ENCODE data around the gene SRBD1. TPM values are rescaled to one million over a fixed set of nuclear protein-coding genes. Genes with fewer than 3 reads are reported as not detected.

The SRBD1 gene
- polyA plus RNA-seq, 1 donor (not counting 4 experiments of a cell fraction or from before 2014, with no cell fraction given), result 8.8 TPM

GRCh38 chr2:45648636-45649035 is 37.6 kb upstream of the SRBD1 start:
- no peak overlapping the region for H3K27ac ChIP-seq (ENCODE audit: control insufficient read depth, insufficient read depth, low read length)

GRCh38 chr2:45647986-45648520 is 37.0 kb upstream of the SRBD1 start:
- no peak overlapping the region for H2AFZ ChIP-seq (ENCODE audit: control insufficient read depth, low read length)
- DNase-seq (ENCODE audit: low read depth, low spot score), result no peak
- no peaks in the 10 kb centered on the region for H3K36me3 ChIP-seq (ENCODE audit: control insufficient read depth in 2 of 2, extremely low read depth in 1 of 2, insufficient read depth in 2 of 2, low read length in 2 of 2)
- no peak overlapping the region for H3K27ac ChIP-seq (ENCODE audit: control insufficient read depth, insufficient read depth, low read length)
- H3K4me2 ChIP-seq (ENCODE audit: control insufficient read depth, extremely low read depth, insufficient read depth, low read depth, low read length), result no peak overlapping the region
- no peak overlapping the region for H3K9ac ChIP-seq (ENCODE audit: control insufficient read depth, extremely low read depth, insufficient read depth, low read length)
- TF ChIP-seq EZH2 (IDR thresholded peaks at IDR 0.05; ENCODE audit: low read length) (no peak), CTCF (optimal IDR thresholded peaks at IDR 0.05 in 1 of 3, IDR thresholded peaks at IDR 0.05 in 1 of 3, conservative IDR thresholded peaks at IDR 0.05 in 1 of 3; ENCODE audit: extremely low read depth in 1 of 3, insufficient read depth in 2 of 3, low read length in 3 of 3) (no peak)
- no peaks in the 10 kb centered on the region for H4K20me1 ChIP-seq (ENCODE audit: control insufficient read depth, extremely low read depth, insufficient read depth, low read length)
- no peaks in the 10 kb centered on the region for H3K79me2 ChIP-seq (ENCODE audit: control insufficient read depth, insufficient read depth, low read length)
- dilution Hi-C loops (cut with MboI; ENCODE audit: extremely low pct_ligation_motif_present, low sequenced_read_pairs), result no loop called here
- H3K9me3 ChIP-seq (ENCODE audit: control insufficient read depth, low read depth, low read length), result no peaks in the 10 kb centered on the region
- no peak overlapping the region for H3K4me3 ChIP-seq (ENCODE audit: control insufficient read depth in 2 of 3, extremely low read depth in 1 of 3, insufficient read depth in 2 of 3, low read depth in 1 of 3, low read length in 3 of 3)
- H3K27me3 ChIP-seq (ENCODE audit: control insufficient read depth, extremely low read depth, insufficient read depth, low read length), result peaks cover 1% of the 10 kb centered on the region
- H3K9me1 ChIP-seq (ENCODE audit: control insufficient read depth, extremely low read depth, insufficient read depth, low read length), result no peaks in the 10 kb centered on the region
- peaks cover 14% of the 10 kb centered on the region for H3K4me1 ChIP-seq (ENCODE audit: control insufficient read depth, extremely low read depth, insufficient read depth, low read length)
- FAIRE-seq, result no peak

More at GRCh38 chr2:45648636-45649035, 37.6 kb upstream of the SRBD1 start:
- no peak for DNase-seq (ENCODE audit: low read depth, low spot score)
- FAIRE-seq, result no peak
- no peaks in the 10 kb centered on the region for H3K79me2 ChIP-seq (ENCODE audit: control insufficient read depth, insufficient read depth, low read length)
- no peaks in the 10 kb centered on the region for H3K36me3 ChIP-seq (ENCODE audit: control insufficient read depth in 2 of 2, extremely low read depth in 1 of 2, insufficient read depth in 2 of 2, low read length in 2 of 2)
- TF ChIP-seq CTCF (optimal IDR thresholded peaks at IDR 0.05 in 1 of 3, IDR thresholded peaks at IDR 0.05 in 1 of 3, conservative IDR thresholded peaks at IDR 0.05 in 1 of 3; ENCODE audit: extremely low read depth in 1 of 3, insufficient read depth in 2 of 3, low read length in 3 of 3) (no peak), EZH2 (IDR thresholded peaks at IDR 0.05; ENCODE audit: low read length) (no peak)
- dilution Hi-C loops (cut with MboI; ENCODE audit: extremely low pct_ligation_motif_present, low sequenced_read_pairs), result no loop called here
- peaks cover 14% of the 10 kb centered on the region for H3K4me1 ChIP-seq (ENCODE audit: control insufficient read depth, extremely low read depth, insufficient read depth, low read length)
- H3K4me2 ChIP-seq (ENCODE audit: control insufficient read depth, extremely low read depth, insufficient read depth, low read depth, low read length), result no peak overlapping the region
- H3K27me3 ChIP-seq (ENCODE audit: control insufficient read depth, extremely low read depth, insufficient read depth, low read length), result no peaks in the 10 kb centered on the region
- no peak overlapping the region for H2AFZ ChIP-seq (ENCODE audit: control insufficient read depth, low read length)
- no peaks in the 10 kb centered on the region for H3K9me3 ChIP-seq (ENCODE audit: control insufficient read depth, low read depth, low read length)
- no peak overlapping the region for H3K9ac ChIP-seq (ENCODE audit: control insufficient read depth, extremely low read depth, insufficient read depth, low read length)
- H4K20me1 ChIP-seq (ENCODE audit: control insufficient read depth, extremely low read depth, insufficient read depth, low read length), result no peaks in the 10 kb centered on the region
- H3K9me1 ChIP-seq (ENCODE audit: control insufficient read depth, extremely low read depth, insufficient read depth, low read length), result no peaks in the 10 kb centered on the region
- H3K4me3 ChIP-seq (ENCODE audit: control insufficient read depth in 2 of 3, extremely low read depth in 1 of 3, insufficient read depth in 2 of 3, low read depth in 1 of 3, low read length in 3 of 3), result no peak overlapping the region
